Measurements from ENCODE around the gene LCNL1. TPM values are rescaled to one million over a fixed set of nuclear protein-coding genes. Genes with fewer than 3 reads are reported as not detected.

LCNL1 gene
- total and polyA plus RNA-seq, 2 of the 13 experiments (the other 11 are each of a cell fraction or from before 2014, with no cell fraction given), result not detected

DNA sequence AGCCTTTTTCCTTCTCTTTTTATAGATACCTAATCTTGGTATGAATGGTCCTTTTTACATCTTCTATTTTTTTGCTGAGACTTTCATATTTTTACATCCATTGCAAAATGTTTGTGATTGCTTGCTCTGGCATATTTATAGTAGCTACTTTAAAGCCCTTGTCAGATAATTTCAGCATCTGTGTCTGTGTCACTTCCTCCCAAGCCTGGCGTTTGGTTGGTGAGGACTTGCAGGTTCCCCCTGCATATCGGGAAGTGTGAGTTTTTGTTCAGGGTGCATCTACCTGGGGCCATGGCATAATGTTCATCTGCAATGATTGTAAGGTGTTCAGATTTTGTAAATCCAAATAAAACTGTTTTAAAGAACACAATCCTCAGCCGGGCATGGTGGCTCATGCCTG is 47.1 kb upstream of the LCNL1 start:
- Histone ChIP-seq H3K79me2 (ENCODE audit: insufficient read depth, low read length) (no peaks in the 10 kb centered on the region), H3K27ac (ENCODE audit: extremely low read length, insufficient read depth, low read length) (no peak overlapping the region), H3K4me3 (replicated peaks in 1 of 3; ENCODE audit: insufficient read depth in 1 of 3, low read depth in 2 of 3, low read length in 3 of 3) (no peak overlapping the region), H3K4me2 (ENCODE audit: low read depth, low read length) (no peak overlapping the region), H3K9me3 (ENCODE audit: low read length) (no peaks in the 10 kb centered on the region), H3K4me1 (ENCODE audit: insufficient read depth, low read length) (peaks cover 37% of the 10 kb centered on the region), H4K20me1 (ENCODE audit: insufficient read depth, low read length) (no peaks in the 10 kb centered on the region), H2AFZ (ENCODE audit: low read length) (no peak overlapping the region), H3K36me3 (replicated peaks in 1 of 2; ENCODE audit: control insufficient read depth in 1 of 2, insufficient read depth in 2 of 2, low read length in 2 of 2) (peaks cover 2 to 15% of the 10 kb centered on the region in 2 experiments; a peak in 4 of 5 replicates), H3K9ac (ENCODE audit: insufficient read depth, low read depth, low read length) (no peak overlapping the region), H3K27me3 (ENCODE audit: control insufficient read depth in 1 of 2, insufficient read depth in 2 of 2, low read length in 2 of 2) (no peaks in the 10 kb centered on the region)
- ChIA-PET CTCF (ENCODE audit: low intra/inter-chr PET ratio, low total read pairs) (no interaction called here), POLR2A (interaction anchor here (0.7 kb wide), 1 partner anchor 127 kb away, joined by 3 read pairs; no protein-coding TSS in a partner anchor)
- no TSS peak for BruUV-seq (replicated peaks)
- TF ChIP-seq, protein P1, sequence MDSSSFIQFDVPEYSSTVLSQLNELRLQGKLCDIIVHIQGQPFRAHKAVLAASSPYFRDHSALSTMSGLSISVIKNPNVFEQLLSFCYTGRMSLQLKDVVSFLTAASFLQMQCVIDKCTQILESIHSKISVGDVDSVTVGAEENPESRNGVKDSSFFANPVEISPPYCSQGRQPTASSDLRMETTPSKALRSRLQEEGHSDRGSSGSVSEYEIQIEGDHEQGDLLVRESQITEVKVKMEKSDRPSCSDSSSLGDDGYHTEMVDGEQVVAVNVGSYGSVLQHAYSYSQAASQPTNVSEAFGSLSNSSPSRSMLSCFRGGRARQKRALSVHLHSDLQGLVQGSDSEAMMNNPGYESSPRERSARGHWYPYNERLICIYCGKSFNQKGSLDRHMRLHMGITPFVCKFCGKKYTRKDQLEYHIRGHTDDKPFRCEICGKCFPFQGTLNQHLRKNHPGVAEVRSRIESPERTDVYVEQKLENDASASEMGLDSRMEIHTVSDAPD (CRISPR knock-in tag; IDR thresholded peaks at IDR 0.05), result no peak
- TF ChIP-seq MAFF (IDR thresholded peaks at IDR 0.05; ENCODE audit: low read depth, low read length), result peak; percentile 26; the same call in 1 of the 2 replicates
- TF ChIP-seq, protein P2, sequence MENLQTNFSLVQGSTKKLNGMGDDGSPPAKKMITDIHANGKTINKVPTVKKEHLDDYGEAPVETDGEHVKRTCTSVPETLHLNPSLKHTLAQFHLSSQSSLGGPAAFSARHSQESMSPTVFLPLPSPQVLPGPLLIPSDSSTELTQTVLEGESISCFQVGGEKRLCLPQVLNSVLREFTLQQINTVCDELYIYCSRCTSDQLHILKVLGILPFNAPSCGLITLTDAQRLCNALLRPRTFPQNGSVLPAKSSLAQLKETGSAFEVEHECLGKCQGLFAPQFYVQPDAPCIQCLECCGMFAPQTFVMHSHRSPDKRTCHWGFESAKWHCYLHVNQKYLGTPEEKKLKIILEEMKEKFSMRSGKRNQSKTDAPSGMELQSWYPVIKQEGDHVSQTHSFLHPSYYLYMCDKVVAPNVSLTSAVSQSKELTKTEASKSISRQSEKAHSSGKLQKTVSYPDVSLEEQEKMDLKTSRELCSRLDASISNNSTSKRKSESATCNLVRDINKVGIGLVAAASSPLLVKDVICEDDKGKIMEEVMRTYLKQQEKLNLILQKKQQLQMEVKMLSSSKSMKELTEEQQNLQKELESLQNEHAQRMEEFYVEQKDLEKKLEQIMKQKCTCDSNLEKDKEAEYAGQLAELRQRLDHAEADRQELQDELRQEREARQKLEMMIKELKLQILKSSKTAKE (CRISPR knock-in tag; IDR thresholded peaks at IDR 0.05; ENCODE audit: borderline replicate concordance), result no peak
- peak in 1 of 2 experiments; percentile 33; a peak in 1 of 4 replicates for TF ChIP-seq MAFK (conservative IDR thresholded peaks at IDR 0.05 in 1 of 2, IDR thresholded peaks at IDR 0.05 in 1 of 2; ENCODE audit: low read length in 2 of 2)
- TF ChIP-seq, protein P3, sequence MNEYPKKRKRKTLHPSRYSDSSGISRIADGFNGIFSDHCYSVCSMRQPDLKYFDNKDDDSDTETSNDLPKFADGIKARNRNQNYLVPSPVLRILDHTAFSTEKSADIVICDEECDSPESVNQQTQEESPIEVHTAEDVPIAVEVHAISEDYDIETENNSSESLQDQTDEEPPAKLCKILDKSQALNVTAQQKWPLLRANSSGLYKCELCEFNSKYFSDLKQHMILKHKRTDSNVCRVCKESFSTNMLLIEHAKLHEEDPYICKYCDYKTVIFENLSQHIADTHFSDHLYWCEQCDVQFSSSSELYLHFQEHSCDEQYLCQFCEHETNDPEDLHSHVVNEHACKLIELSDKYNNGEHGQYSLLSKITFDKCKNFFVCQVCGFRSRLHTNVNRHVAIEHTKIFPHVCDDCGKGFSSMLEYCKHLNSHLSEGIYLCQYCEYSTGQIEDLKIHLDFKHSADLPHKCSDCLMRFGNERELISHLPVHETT (CRISPR knock-in tag; conservative IDR thresholded peaks at IDR 0.05), result no peak
- ATAC-seq (no peak), FAIRE-seq (no peak), DNase-seq (ENCODE audit: low spot score) (no peak)
- WGBS (ENCODE audit: low lambda C conversion rate), result 98% methylated on average over 3 of the region's 3 CpGs
- in situ Hi-C loops (cut with HindIII; ENCODE audit: extremely low pct_ligation_motif_present, low pct_unique_long_range_greater_than_20kb) (no loop called here), intact Hi-C loops (cut with micrococcal nuclease; ENCODE audit: unreplicated experiment) (loop anchor here (5.0 kb wide), 1 partner anchor 48 kb away; the partner anchor contains the start of gene TRAF2)
